DMS 273 (cell line): ENCODE results near the gene GNAL.
"Not testable (repeated sequence)": the region's sequence is repeated elsewhere in the genome, so short reads cannot be mapped to it uniquely, and the experiment has no call there.

Experiments used
- DNase-seq: peaks from one replicate; lab custom pipeline; 2025; ENCODE audit not compliant: unreplicated experiment; lab: John Stamatoyannopoulos, UW

Gene GNAL

GRCh38 chr18:11901826-11902438, 212.9 kb downstream of the GNAL start:
- no peak for DNase-seq

- no peak for DNase-seq
Observed at GRCh38 chr18:11902522-11903292, 213.6 kb downstream of the GNAL start.

GRCh38 chr18:11905613-11906012, 216.5 kb downstream of the GNAL start:
- no peak for DNase-seq

- DNase-seq = no peak
Observed at GRCh38 chr18:11906176-11906575, 217.1 kb downstream of the GNAL start.

GRCh38 chr18:11906926-11907874, 218.1 kb downstream of the GNAL start:
- DNase-seq = no peak

GRCh38 chr18:11908182-11909060, 219.4 kb downstream of the GNAL start, which contains the start of gene MPPE1:
MPPE1 (minus strand) TSS chr18:11908317; CDS start chr18:11897264, 11,053 bp downstream.
- DNase-seq = peak; percentile 95

GRCh38 chr18:11909061-11909455, 220.0 kb downstream of the GNAL start:
- no peak for DNase-seq

GRCh38 chr18:11909591-11910026, 220.5 kb downstream of the GNAL start:
- DNase-seq = peak; percentile 8

GRCh38 chr18:11916880-11917279, 227.8 kb downstream of the GNAL start:
- not testable (repeated sequence) for DNase-seq

- not testable (repeated sequence) for DNase-seq
Observed at GRCh38 chr18:11919522-11919921, 230.5 kb downstream of the GNAL start.

GRCh38 chr18:11923450-11923849, 234.4 kb downstream of the GNAL start:
- no peak for DNase-seq

GRCh38 chr18:11925800-11926481, 236.9 kb downstream of the GNAL start:
- DNase-seq = no peak

GRCh38 chr18:11927497-11927896, 238.4 kb downstream of the GNAL start:
- no peak for DNase-seq

GRCh38 chr18:11932393-11932792, 243.3 kb downstream of the GNAL start:
- no peak for DNase-seq
